Measurements from ENCODE around the gene PCSK7. TPM values are rescaled to one million over a fixed set of nuclear protein-coding genes. Genes with fewer than 3 reads are reported as not detected.

PCSK7 gene
- total and polyA plus RNA-seq, 4 donors = 7.3 to 32.3 (median 16.2) TPM

- peaks cover 16 to 68% (median 24%) of the 10 kb centered on the region in 4 donors for H3K36me3 ChIP-seq (ENCODE audit: control insufficient read depth in 4 of 4, insufficient read depth in 3 of 4, low read depth in 1 of 4, low read length in 3 of 4)
- H3K27me3 ChIP-seq (ENCODE audit: control insufficient read depth in 4 of 4, insufficient read depth in 4 of 4, low read length in 3 of 4) = no peaks in the 10 kb centered on the region
- WGBS = 96% methylated on average over 17 of the region's 17 CpGs
- no peaks in the 10 kb centered on the region for H3K9me3 ChIP-seq (ENCODE audit: control insufficient read depth in 4 of 4, low read length in 3 of 4)
- H3K27ac ChIP-seq (ENCODE audit: low read depth in 1 of 2, low read length in 2 of 2) = no peak overlapping the region
- H3K4me3 ChIP-seq (ENCODE audit: low read depth in 1 of 3, low read length in 3 of 3) = no peak overlapping the region
- H3K4me1 ChIP-seq (ENCODE audit: control insufficient read depth in 4 of 4, insufficient read depth in 4 of 4, low read length in 3 of 4) = peaks cover 0 to 3% (median 0%) of the 10 kb centered on the region in 4 donors
- H3K9ac ChIP-seq (ENCODE audit: low read depth in 1 of 2, low read length in 2 of 2) = no peak overlapping the region
- no peak for DNase-seq (ENCODE audit: low spot score)
- TF ChIP-seq HNF4A (conservative IDR thresholded peaks at IDR 0.05) (no peak), RAD21 (IDR thresholded peaks at IDR 0.05) (no peak), FOXA2 (IDR thresholded peaks at IDR 0.05) (no peak), YY1 (IDR thresholded peaks at IDR 0.05) (no peak), NR2F2 (IDR thresholded peaks at IDR 0.05) (no peak), GABPA (IDR thresholded peaks at IDR 0.05 in 1 of 2, conservative IDR thresholded peaks at IDR 0.05 in 1 of 2) (no peak), CTCF (IDR thresholded peaks at IDR 0.05; ENCODE audit: low read depth, low read length, missing input control) (no peak), SP1 (IDR thresholded peaks at IDR 0.05) (no peak), ATF3 (IDR thresholded peaks at IDR 0.05) (no peak), JUND (IDR thresholded peaks at IDR 0.05) (no peak), REST (IDR thresholded peaks at IDR 0.05) (no peak), RXRA (IDR thresholded peaks at IDR 0.05) (no peak)
Observed at GRCh38 chr11:117192401-117192875, 39.4 kb downstream of the PCSK7 start.

- Histone ChIP-seq H3K9ac (ENCODE audit: low read depth in 1 of 2, low read length in 2 of 2) (no peak overlapping the region), H3K4me3 (ENCODE audit: low read depth in 1 of 3, low read length in 3 of 3) (no peak overlapping the region), H3K27me3 (ENCODE audit: control insufficient read depth in 4 of 4, insufficient read depth in 4 of 4, low read length in 3 of 4) (no peaks in the 10 kb centered on the region), H3K36me3 (ENCODE audit: control insufficient read depth in 4 of 4, insufficient read depth in 3 of 4, low read depth in 1 of 4, low read length in 3 of 4) (peaks cover 16 to 74% (median 26%) of the 10 kb centered on the region in 4 donors), H3K9me3 (ENCODE audit: control insufficient read depth in 4 of 4, low read length in 3 of 4) (no peaks in the 10 kb centered on the region), H3K27ac (ENCODE audit: low read depth in 1 of 2, low read length in 2 of 2) (no peak overlapping the region), H3K4me1 (ENCODE audit: control insufficient read depth in 4 of 4, insufficient read depth in 4 of 4, low read length in 3 of 4) (peaks cover 0 to 3% (median 0%) of the 10 kb centered on the region in 4 donors)
- TF ChIP-seq REST (IDR thresholded peaks at IDR 0.05) (no peak), MAX (IDR thresholded peaks at IDR 0.05) (no peak), ATF3 (IDR thresholded peaks at IDR 0.05) (no peak), RAD21 (IDR thresholded peaks at IDR 0.05) (no peak), NR2F2 (IDR thresholded peaks at IDR 0.05) (no peak), FOXA1 (IDR thresholded peaks at IDR 0.05) (no peak), FOXA2 (IDR thresholded peaks at IDR 0.05) (no peak), CTCF (IDR thresholded peaks at IDR 0.05; ENCODE audit: low read depth, low read length, missing input control) (no peak), GABPA (IDR thresholded peaks at IDR 0.05 in 1 of 2, conservative IDR thresholded peaks at IDR 0.05 in 1 of 2) (no peak), HNF4A (conservative IDR thresholded peaks at IDR 0.05) (no peak)
- 96% methylated on average over 26 of the region's 26 CpGs for WGBS
- DNase-seq (ENCODE audit: low spot score) = no peak
Observed at GRCh38 chr11:117191680-117192400, 40.0 kb downstream of the PCSK7 start.
